Uterus (tissue), 2 donors: ENCODE measurements around the gene ATP6V1C2.

Source experiments
- CTCF ChIP-seq, 4 experiments: fragments of 200-600 bp in 2 of 4; fragments of 450-650 bp in 2 of 4; sonication (generic) in 2 of 4; IDR thresholded peaks; one replicate each; pipeline ENCODE4 v1.5.1; 2016 to 2019; ENCODE audit warnings: antibody characterized with exemption in 4 of 4, mild to moderate bottlenecking in 2 of 4, moderate library complexity in 1 of 4
- POLR2A ChIP-seq, 2 donors: fragments of 450-650 bp; IDR thresholded peaks; one replicate each; pipeline ENCODE4 v1.6.1; 2016; ENCODE audit warnings: antibody characterized with exemption in 2 of 2, mild to moderate bottlenecking in 1 of 2, moderate library complexity in 1 of 2

GRCh38 chr2:10834068-10834655 is 112.7 kb downstream of the ATP6V1C2 start:
- no peak for TF ChIP-seq CTCF (IDR thresholded peaks at IDR 0.05)
- no peak for TF ChIP-seq POLR2A (IDR thresholded peaks at IDR 0.05)
